ENCODE measurements around the gene CBR1.

DNA sequence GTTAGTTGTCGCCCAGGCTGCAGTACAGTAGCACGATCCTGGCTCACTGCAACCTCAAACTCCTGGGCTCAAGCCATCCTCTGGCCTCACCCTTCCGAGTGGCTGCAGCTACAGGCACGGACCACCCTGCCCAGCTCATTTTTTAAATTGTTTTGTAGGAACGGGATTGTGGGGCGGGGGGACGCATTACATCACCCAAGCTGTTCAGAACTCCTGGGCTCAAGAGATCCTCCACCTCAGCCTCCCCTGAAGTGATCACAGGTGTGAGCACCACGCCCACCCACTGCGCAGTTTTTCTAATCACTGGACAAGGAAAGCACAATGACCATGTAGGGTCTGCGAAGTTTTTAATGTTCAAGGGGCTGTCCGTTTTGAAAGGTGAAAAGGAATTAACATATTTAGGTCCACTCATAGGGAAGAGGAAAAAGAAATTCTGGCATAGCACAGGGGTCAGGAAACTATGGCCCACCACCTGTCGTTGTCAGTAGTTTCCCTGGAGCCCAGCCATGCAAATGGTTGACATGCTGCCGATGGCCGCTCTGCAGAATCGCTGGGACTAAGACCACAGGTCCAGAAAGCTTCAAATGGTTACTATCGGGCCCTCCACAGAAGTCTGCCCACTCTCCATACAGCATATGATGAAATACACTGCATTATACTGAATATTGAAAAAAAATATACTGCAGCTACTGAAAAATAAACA lies 35.5 kb upstream of the CBR1 start:
- no peak for TF ChIP-seq RNF2 (IDR thresholded peaks at IDR 0.05; ENCODE audit: borderline replicate concordance, low read depth, low read length, missing control alignments, poor library complexity, severe bottlenecking)
- TF ChIP-seq, protein P1, sequence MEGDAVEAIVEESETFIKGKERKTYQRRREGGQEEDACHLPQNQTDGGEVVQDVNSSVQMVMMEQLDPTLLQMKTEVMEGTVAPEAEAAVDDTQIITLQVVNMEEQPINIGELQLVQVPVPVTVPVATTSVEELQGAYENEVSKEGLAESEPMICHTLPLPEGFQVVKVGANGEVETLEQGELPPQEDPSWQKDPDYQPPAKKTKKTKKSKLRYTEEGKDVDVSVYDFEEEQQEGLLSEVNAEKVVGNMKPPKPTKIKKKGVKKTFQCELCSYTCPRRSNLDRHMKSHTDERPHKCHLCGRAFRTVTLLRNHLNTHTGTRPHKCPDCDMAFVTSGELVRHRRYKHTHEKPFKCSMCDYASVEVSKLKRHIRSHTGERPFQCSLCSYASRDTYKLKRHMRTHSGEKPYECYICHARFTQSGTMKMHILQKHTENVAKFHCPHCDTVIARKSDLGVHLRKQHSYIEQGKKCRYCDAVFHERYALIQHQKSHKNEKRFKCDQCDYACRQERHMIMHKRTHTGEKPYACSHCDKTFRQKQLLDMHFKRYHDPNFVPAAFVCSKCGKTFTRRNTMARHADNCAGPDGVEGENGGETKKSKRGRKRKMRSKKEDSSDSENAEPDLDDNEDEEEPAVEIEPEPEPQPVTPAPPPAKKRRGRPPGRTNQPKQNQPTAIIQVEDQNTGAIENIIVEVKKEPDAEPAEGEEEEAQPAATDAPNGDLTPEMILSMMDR (IDR thresholded peaks at IDR 0.05; ENCODE audit: control extremely low read depth in 1 of 3, insufficient read depth in 1 of 3, low read depth in 1 of 3, low read length in 3 of 3) = no peak
- no peak for TF ChIP-seq ZNF274 (IDR thresholded peaks at IDR 0.05; ENCODE audit: borderline replicate concordance, extremely low read depth, low read length)
- no peak for TF ChIP-seq EP300 (IDR thresholded peaks at IDR 0.05; ENCODE audit: borderline replicate concordance in 1 of 2, low read depth in 2 of 2, low read length in 2 of 2)
- no peak for TF ChIP-seq BCL11A (IDR thresholded peaks at IDR 0.05; ENCODE audit: low read depth in 2 of 2, low read length in 2 of 2)
- TF ChIP-seq TCF12 (IDR thresholded peaks at IDR 0.05; ENCODE audit: low read depth, low read length) = no peak
- TF ChIP-seq JUN (IDR thresholded peaks at IDR 0.05; ENCODE audit: low read depth, low read length) = no peak
- TF ChIP-seq EZH2 (IDR thresholded peaks at IDR 0.05; ENCODE audit: low read depth, low read length, severe bottlenecking) = no peak

Measured in H1 (cell line).